Esophagus muscularis mucosa (tissue), 4 donors: ENCODE data around the gene NR2E3. TPM values are rescaled to one million over a fixed set of nuclear protein-coding genes. Genes with fewer than 3 reads are reported as not detected.

Experiments used
- DNase-seq: peaks from one replicate; pipeline ENCODE4 v3.0.0-alpha.2; 2017; ENCODE audit errors: extremely low spot score
- H3K27ac ChIP-seq, 4 donors: fragments of 200-600 bp; sonication (generic); replicated peaks in 1 of 4; 1 replicate in 3 of 4; 2 replicates in 1 of 4; pipeline ENCODE4 v1.5.1; 2016 to 2019; ENCODE audit warnings: mild to moderate bottlenecking in 1 of 4
- H3K27me3 ChIP-seq, 4 donors: fragments of 200-600 bp; sonication (generic); one replicate each; pipeline versions ENCODE4 v1.5.1 to v1.6.0; 2016 to 2019
- H3K36me3 ChIP-seq, 4 donors: fragments of 200-600 bp; sonication (generic); one replicate each; pipeline ENCODE4 v1.5.1; 2016 to 2019
- H3K4me1 ChIP-seq, 4 donors: fragments of 200-600 bp; sonication (generic); one replicate each; pipeline ENCODE4 v1.5.1; 2016 to 2019
- H3K4me3 ChIP-seq, 4 donors: fragments of 200-600 bp; sonication (generic); 1 replicate in 2 of 4; 2 replicates in 2 of 4; pipeline ENCODE4 v1.5.1; 2016 to 2019; ENCODE audit warnings: mild to moderate bottlenecking in 4 of 4, moderate library complexity in 1 of 4
- H3K9me3 ChIP-seq, 4 donors: fragments of 200-600 bp; sonication (generic); 1 replicate in 3 of 4; 2 replicates in 1 of 4; pipeline ENCODE4 v1.5.1; 2016 to 2019
- CTCF ChIP-seq, 3 experiments: fragments of 200-600 bp in 2 of 3; fragments of 450-650 bp in 1 of 3; sonication (generic) in 2 of 3; IDR thresholded peaks; one replicate each; pipeline ENCODE4 v1.5.1; 2017 to 2019; ENCODE audit warnings: antibody characterized with exemption in 3 of 3, mild to moderate bottlenecking in 2 of 3, moderate library complexity in 1 of 3
- EP300 ChIP-seq: sonication (generic); formaldehyde crosslinking; IDR thresholded peaks from one replicate; pipeline ENCODE4 v1.6.1; 2017; ENCODE audit warnings: antibody characterized with exemption
- POLR2A ChIP-seq: fragments of 450-650 bp; IDR thresholded peaks from one replicate; pipeline ENCODE4 v1.6.1; 2017; ENCODE audit warnings: antibody characterized with exemption, moderate library complexity, mild to moderate bottlenecking, low read depth
- POLR2AphosphoS5 ChIP-seq, 2 donors: sonication (generic); formaldehyde crosslinking; IDR thresholded peaks; one replicate each; pipeline ENCODE4 v1.6.1; 2017; ENCODE audit warnings: antibody characterized with exemption in 2 of 2
- WGBS: methylation state at CpG from one replicate; pipeline ENCODE4 v1.1.5; 2018; 5-methylcytosine and 5-hydroxymethylcytosine counted together
- intact Hi-C: fragments of 100-400 bp; cut with DNase I; formaldehyde crosslinking; loops from one replicate; pipeline ENCODE4 v1.15.1; 2023
- total RNA-seq, 4 donors: library from RNA; depleted of rRNA; stranded (reverse); fragments of >200 nt; gene quantifications; one replicate each; pipeline versions ENCODE4 v1.1.0 to v1.2.1, GENCODE V29; 2016

The NR2E3 gene
- not detected for total RNA-seq

- Histone ChIP-seq H3K4me3 (no peak within 1 kb of the TSS), H3K9me3 (no peaks in the 10 kb centered on the region), H3K36me3 (no peaks in the 10 kb centered on the region), H3K27me3 (no peaks in the 10 kb centered on the region), H3K4me1 (peaks cover 0 to 14% (median 4%) of the 10 kb centered on the region in 4 donors), H3K27ac (no peak within 1 kb of the TSS)
- intact Hi-C loops: no loop called here
- 92% methylated on average over 11 of the region's 16 CpGs for WGBS
- TF ChIP-seq EP300 (no peak), POLR2AphosphoS5 (IDR thresholded peaks at IDR 0.05) (no peak), CTCF (IDR thresholded peaks at IDR 0.05) (no peak), POLR2A (no peak)
- no peak for DNase-seq
Measured at GRCh38 chr15:71810256-71811035, at the start of gene NR2E3. Gene NR2E3, plus strand, starts transcription at chr15:71810554. Its CDS starts 190 bp downstream, at chr15:71810744.

GRCh38 chr15:71760852-71761251 is 49.5 kb upstream of the NR2E3 start:
- no peak for TF ChIP-seq EP300
- no peak for TF ChIP-seq POLR2A
- TF ChIP-seq CTCF (IDR thresholded peaks at IDR 0.05): no peak
- Histone ChIP-seq H3K9me3 (peaks cover 0 to 12% (median 11%) of the 10 kb centered on the region in 4 donors), H3K4me1 (no peaks in the 10 kb centered on the region), H3K36me3 (peaks cover 0 to 11% (median 0%) of the 10 kb centered on the region in 4 donors), H3K27me3 (no peaks in the 10 kb centered on the region), H3K4me3 (no peak overlapping the region), H3K27ac (no peak overlapping the region)
- intact Hi-C loops: no loop called here
- WGBS: 90% methylated on average over 1 of the region's 1 CpG
- no peak for DNase-seq

GRCh38 chr15:71761649-71762048 is 48.7 kb upstream of the NR2E3 start:
- 61% methylated on average over 3 of the region's 3 CpGs for WGBS
- H3K4me3 ChIP-seq: no peak overlapping the region
- no peak overlapping the region for H3K27ac ChIP-seq
- no peaks in the 10 kb centered on the region for H3K27me3 ChIP-seq
- peaks cover 0 to 12% (median 11%) of the 10 kb centered on the region in 4 donors for H3K9me3 ChIP-seq
- H3K4me1 ChIP-seq: no peaks in the 10 kb centered on the region
- no peak for DNase-seq
- H3K36me3 ChIP-seq: peaks cover 0 to 11% (median 0%) of the 10 kb centered on the region in 4 donors
- TF ChIP-seq POLR2AphosphoS5 (IDR thresholded peaks at IDR 0.05) (peak in 1 of 2 donors; percentile 47), CTCF (IDR thresholded peaks at IDR 0.05) (no peak)
- intact Hi-C loops: no loop called here

GRCh38 chr15:71768184-71768583 is 42.2 kb upstream of the NR2E3 start:
- intact Hi-C loops: no loop called here
- TF ChIP-seq EP300: no peak
- TF ChIP-seq POLR2A: no peak
- TF ChIP-seq CTCF (IDR thresholded peaks at IDR 0.05): no peak
- TF ChIP-seq POLR2AphosphoS5 (IDR thresholded peaks at IDR 0.05): no peak
- DNase-seq: no peak

More at GRCh38 chr15:71768184-71768583, 42.2 kb upstream of the NR2E3 start:
- H3K4me1 ChIP-seq: no peaks in the 10 kb centered on the region
- WGBS: 92% methylated on average over 5 of the region's 5 CpGs
- H3K27me3 ChIP-seq: no peaks in the 10 kb centered on the region
- H3K4me3 ChIP-seq: no peak overlapping the region
- peaks cover 0 to 21% (median 0%) of the 10 kb centered on the region in 4 donors for H3K36me3 ChIP-seq
- no peaks in the 10 kb centered on the region for H3K9me3 ChIP-seq
- no peak overlapping the region for H3K27ac ChIP-seq
